Vagina (tissue), 2 donors: ENCODE measurements around the gene LCP1. TPM values are rescaled to one million over a fixed set of nuclear protein-coding genes. Genes with fewer than 3 reads are reported as not detected.

ENCODE experiments used
- DNase-seq, 2 donors: peaks; one replicate each; pipeline ENCODE4 v3.0.0-alpha.2; 2017; ENCODE audit errors: extremely low spot score in 2 of 2
- H3K27ac ChIP-seq: fragments of 200-600 bp; sonication (generic); one replicate; pipeline ENCODE4 v1.5.1; 2019
- H3K27me3 ChIP-seq: fragments of 200-600 bp; sonication (generic); one replicate; pipeline ENCODE4 v1.5.1; 2019
- H3K36me3 ChIP-seq, 2 donors: fragments of 200-600 bp; sonication (generic); one replicate each; pipeline ENCODE4 v1.5.1; 2017 to 2019
- H3K4me1 ChIP-seq: fragments of 200-600 bp; sonication (generic); one replicate; pipeline ENCODE4 v1.5.1; 2019
- H3K4me3 ChIP-seq, 2 donors: fragments of 200-600 bp; sonication (generic); 1 replicate in 1 of 2; 2 replicates in 1 of 2; pipeline ENCODE4 v1.5.1; 2016 to 2019
- H3K9me3 ChIP-seq: fragments of 200-600 bp; sonication (generic); one replicate; pipeline ENCODE4 v1.5.1; 2019
- POLR2A ChIP-seq, 2 donors: fragments of 450-650 bp; IDR thresholded peaks; one replicate each; pipeline ENCODE4 v1.6.1; 2017; ENCODE audit warnings: antibody characterized with exemption in 2 of 2, mild to moderate bottlenecking in 2 of 2, moderate library complexity in 2 of 2
- POLR2AphosphoS5 ChIP-seq, 2 donors: sonication (generic); formaldehyde crosslinking; IDR thresholded peaks; one replicate each; pipeline ENCODE4 v1.9.0; 2017; ENCODE audit warnings: antibody characterized with exemption in 2 of 2, mild to moderate bottlenecking in 2 of 2, low read depth in 1 of 2; ENCODE audit not compliant: insufficient read depth in 1 of 2
- intact Hi-C: fragments of 100-400 bp; cut with DNase I; formaldehyde crosslinking; loops from one replicate; pipeline ENCODE4 v1.15.1; 2023
- total RNA-seq: library from RNA; depleted of rRNA; stranded (reverse); fragments of >200 nt; gene quantifications from one replicate; pipeline ENCODE4 v1.2.3, GENCODE V29; 2016
- TF ChIP-seq, protein P1 (sequence below), 3 experiments: fragments of 450-650 bp in 2 of 3; fragments of 200-600 bp in 1 of 3; sonication (generic) in 1 of 3; IDR thresholded peaks; one replicate each; pipeline ENCODE4 v1.5.1; 2017 to 2019; ENCODE audit warnings: antibody characterized with exemption in 3 of 3, mild to moderate bottlenecking in 2 of 3, moderate library complexity in 2 of 3

LCP1 gene
- total RNA-seq, 1 donor from 2014 or later, result 30.9 TPM

DNA sequence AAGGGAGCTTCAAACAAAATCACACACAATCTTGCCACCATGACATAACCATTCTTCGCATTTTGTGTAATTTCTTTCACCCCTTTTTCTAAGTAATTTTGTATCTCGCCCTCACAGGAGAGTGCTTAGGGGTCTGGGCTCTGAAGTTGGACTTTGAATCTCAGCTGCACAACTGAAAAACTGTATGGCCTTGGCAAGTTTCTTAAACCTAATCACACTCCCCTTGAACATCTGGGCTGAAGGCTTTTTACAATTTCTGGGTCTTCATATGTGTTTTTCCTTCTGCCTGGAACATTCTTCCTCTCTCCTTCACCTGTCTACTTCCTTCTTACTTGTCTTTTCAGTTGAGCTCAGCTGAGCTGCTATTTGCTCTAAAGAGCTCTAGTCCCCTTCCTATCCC, 52.9 kb downstream of the LCP1 start:
- Histone ChIP-seq H3K27ac (no peak overlapping the region), H3K4me3 (no peak overlapping the region), H3K4me1 (no peaks in the 10 kb centered on the region), H3K36me3 (no peaks in the 10 kb centered on the region), H3K9me3 (no peaks in the 10 kb centered on the region), H3K27me3 (no peaks in the 10 kb centered on the region)
- intact Hi-C loops, result no loop called here
- TF ChIP-seq POLR2A (IDR thresholded peaks at IDR 0.05), result no peak
- TF ChIP-seq, protein P1, sequence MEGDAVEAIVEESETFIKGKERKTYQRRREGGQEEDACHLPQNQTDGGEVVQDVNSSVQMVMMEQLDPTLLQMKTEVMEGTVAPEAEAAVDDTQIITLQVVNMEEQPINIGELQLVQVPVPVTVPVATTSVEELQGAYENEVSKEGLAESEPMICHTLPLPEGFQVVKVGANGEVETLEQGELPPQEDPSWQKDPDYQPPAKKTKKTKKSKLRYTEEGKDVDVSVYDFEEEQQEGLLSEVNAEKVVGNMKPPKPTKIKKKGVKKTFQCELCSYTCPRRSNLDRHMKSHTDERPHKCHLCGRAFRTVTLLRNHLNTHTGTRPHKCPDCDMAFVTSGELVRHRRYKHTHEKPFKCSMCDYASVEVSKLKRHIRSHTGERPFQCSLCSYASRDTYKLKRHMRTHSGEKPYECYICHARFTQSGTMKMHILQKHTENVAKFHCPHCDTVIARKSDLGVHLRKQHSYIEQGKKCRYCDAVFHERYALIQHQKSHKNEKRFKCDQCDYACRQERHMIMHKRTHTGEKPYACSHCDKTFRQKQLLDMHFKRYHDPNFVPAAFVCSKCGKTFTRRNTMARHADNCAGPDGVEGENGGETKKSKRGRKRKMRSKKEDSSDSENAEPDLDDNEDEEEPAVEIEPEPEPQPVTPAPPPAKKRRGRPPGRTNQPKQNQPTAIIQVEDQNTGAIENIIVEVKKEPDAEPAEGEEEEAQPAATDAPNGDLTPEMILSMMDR (IDR thresholded peaks at IDR 0.05), result no peak
- no peak for TF ChIP-seq POLR2AphosphoS5 (IDR thresholded peaks at IDR 0.05; ENCODE audit: insufficient read depth in 1 of 2, low read depth in 1 of 2)
- DNase-seq, result no peak

DNA sequence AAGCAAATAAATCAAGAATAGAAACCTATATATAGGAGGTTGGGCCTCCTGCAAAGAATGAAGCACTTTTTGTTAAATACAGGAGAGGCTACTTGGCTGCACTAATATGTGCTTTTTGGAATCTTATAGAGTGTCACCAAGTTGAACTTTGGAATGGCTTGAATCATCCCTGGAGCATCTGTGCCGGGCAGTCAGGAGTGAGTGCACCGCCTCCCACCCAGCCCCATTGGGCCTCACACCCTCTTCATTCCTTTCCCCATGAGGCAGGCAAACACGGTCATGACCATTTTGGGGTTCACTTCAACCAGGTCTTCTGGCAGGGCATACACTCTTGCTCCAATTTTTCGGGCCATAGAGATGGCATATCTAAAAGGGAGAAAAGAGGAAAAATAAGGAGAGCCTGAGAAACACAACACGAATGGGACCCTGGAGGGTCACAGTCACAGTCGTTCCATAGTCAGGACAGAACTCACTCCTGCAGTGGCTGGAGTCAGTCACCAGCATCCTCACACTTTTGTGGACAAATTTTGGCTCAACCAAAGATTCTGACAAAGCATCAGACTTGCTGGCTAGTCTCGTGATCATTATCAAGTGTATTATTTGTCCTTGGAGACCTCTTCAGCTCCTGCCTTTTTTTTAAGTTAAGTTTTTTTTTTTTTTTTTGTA, 54.5 kb downstream of the LCP1 start:
- Histone ChIP-seq H3K27ac (no peak overlapping the region), H3K27me3 (no peaks in the 10 kb centered on the region), H3K4me3 (no peak overlapping the region), H3K9me3 (no peaks in the 10 kb centered on the region), H3K4me1 (no peaks in the 10 kb centered on the region), H3K36me3 (no peaks in the 10 kb centered on the region)
- TF ChIP-seq POLR2A (IDR thresholded peaks at IDR 0.05) (no peak), POLR2AphosphoS5 (IDR thresholded peaks at IDR 0.05; ENCODE audit: insufficient read depth in 1 of 2, low read depth in 1 of 2) (no peak)
- TF ChIP-seq, protein P1 (IDR thresholded peaks at IDR 0.05), result no peak
- no peak for DNase-seq
- intact Hi-C loops, result no loop called here

- H3K4me3 ChIP-seq, result no peak overlapping the region
- no peak overlapping the region for H3K27ac ChIP-seq
- no peak for DNase-seq
- H3K9me3 ChIP-seq, result no peaks in the 10 kb centered on the region
- TF ChIP-seq, protein P1 (IDR thresholded peaks at IDR 0.05), result peak in 1 of 3 experiments; percentile 43
- TF ChIP-seq POLR2A (IDR thresholded peaks at IDR 0.05), result no peak
- intact Hi-C loops, result no loop called here
- no peaks in the 10 kb centered on the region for H3K27me3 ChIP-seq
- no peaks in the 10 kb centered on the region for H3K36me3 ChIP-seq
- no peaks in the 10 kb centered on the region for H3K4me1 ChIP-seq
Observed at GRCh38 chr13:46126552-46127357, 55.2 kb downstream of the LCP1 start.

DNA sequence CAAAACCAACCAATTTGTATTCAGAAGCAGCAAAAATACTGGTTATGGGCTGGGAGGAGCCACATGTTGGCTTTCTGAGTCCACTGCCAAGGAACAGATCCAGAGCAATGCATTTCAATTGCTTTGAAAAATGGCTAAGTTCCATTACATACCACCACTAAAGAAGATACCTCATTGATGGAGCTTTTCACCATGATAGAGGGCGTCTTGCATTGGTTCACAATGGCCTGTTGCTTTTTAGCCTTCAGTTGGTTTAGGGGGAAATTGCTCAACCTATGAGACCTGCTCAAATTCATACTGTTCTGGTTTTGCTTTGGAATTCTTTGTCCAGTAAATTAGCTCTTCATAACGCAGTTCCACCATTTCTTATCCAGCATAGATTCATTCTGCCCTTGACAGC, 55.9 kb downstream of the LCP1 start:
- no peaks in the 10 kb centered on the region for H3K9me3 ChIP-seq
- H3K27me3 ChIP-seq, result no peaks in the 10 kb centered on the region
- H3K4me1 ChIP-seq, result no peaks in the 10 kb centered on the region
- DNase-seq, result no peak
- intact Hi-C loops, result no loop called here
- TF ChIP-seq, protein P1 (IDR thresholded peaks at IDR 0.05), result no peak
- TF ChIP-seq POLR2A (IDR thresholded peaks at IDR 0.05) (no peak), POLR2AphosphoS5 (IDR thresholded peaks at IDR 0.05; ENCODE audit: insufficient read depth in 1 of 2, low read depth in 1 of 2) (no peak)
- H3K4me3 ChIP-seq, result no peak overlapping the region
- no peak overlapping the region for H3K27ac ChIP-seq
- H3K36me3 ChIP-seq, result no peaks in the 10 kb centered on the region
